PC-9 (cell line): ENCODE measurements around the gene HPX. TPM values are rescaled to one million over a fixed set of nuclear protein-coding genes. Genes with fewer than 3 reads are reported as not detected.

ENCODE experiments used
- BruUV-seq: library from RNA; stranded (reverse); fragments of 400-500 nt; replicated peaks from 2 replicates; lab custom pipeline; 2021; lab: Mats Ljungman, UMichigan
- CTCF ChIA-PET: fragments of 300-600 bp; sonication (Branson Sonifier 250); formaldehyde crosslinking; loops from one replicate; lab custom pipeline; 2022; ENCODE audit warnings: antibody characterized with exemption; lab: Charles Lee
- POLR2A ChIA-PET: fragments of 300-600 bp; sonication (Branson Sonifier 250); formaldehyde crosslinking; loops from one replicate; lab custom pipeline; 2022; ENCODE audit warnings: antibody characterized with exemption; ENCODE audit not compliant: unreplicated experiment; lab: Charles Lee
- DNase-seq, 2 experiments: peaks; one replicate each; pipeline versions ENCODE4 v3.0.0 to v3.0.0-alpha.2; 2015 to 2022; ENCODE audit warnings: mixed read lengths in 1 of 2
- H2AFZ ChIP-seq: fragments of 200-600 bp; sonication (generic); 2 replicates; pipeline ENCODE4 v1.8.1; 2017; ENCODE audit warnings: antibody characterized with exemption
- H3F3A ChIP-seq: fragments of 200-600 bp; sonication (generic); 2 replicates; pipeline ENCODE4 v1.8.1; 2017; ENCODE audit warnings: antibody characterized with exemption, mild to moderate bottlenecking, low read depth; ENCODE audit not compliant: insufficient read depth
- H3K27ac ChIP-seq: fragments of 200-600 bp; sonication (generic); 2 replicates; pipeline ENCODE4 v1.6.1; 2016; ENCODE audit warnings: mixed run types
- H3K27me3 ChIP-seq: fragments of 200-600 bp; sonication (generic); 2 replicates; pipeline ENCODE4 v1.6.1; 2016; ENCODE audit warnings: low read depth, mixed run types; ENCODE audit not compliant: insufficient read depth
- H3K36me3 ChIP-seq: fragments of 200-600 bp; sonication (generic); 2 replicates; pipeline ENCODE4 v1.6.1; 2016; ENCODE audit warnings: low read depth, mixed run types
- H3K4me1 ChIP-seq: fragments of 200-600 bp; sonication (generic); replicated peaks from 2 replicates; pipeline ENCODE4 v1.6.1; 2016; ENCODE audit warnings: mixed run types; ENCODE audit not compliant: insufficient read depth
- H3K4me2 ChIP-seq: fragments of 200-600 bp; sonication (generic); 2 replicates; pipeline ENCODE4 v1.6.1; 2017; ENCODE audit warnings: mixed run types
- H3K4me3 ChIP-seq: fragments of 200-600 bp; sonication (generic); 2 replicates; pipeline ENCODE4 v1.6.1; 2016; ENCODE audit warnings: mixed run types
- H3K79me2 ChIP-seq: fragments of 200-600 bp; sonication (generic); 2 replicates; pipeline ENCODE4 v1.6.1; 2017; ENCODE audit warnings: low read depth, mixed run types
- H3K9me2 ChIP-seq: fragments of 200-600 bp; sonication (generic); 2 replicates; pipeline ENCODE4 v1.8.1; 2017; ENCODE audit warnings: mild to moderate bottlenecking; ENCODE audit not compliant: insufficient read depth
- H3K9me3 ChIP-seq: fragments of 200-600 bp; sonication (generic); 2 replicates; pipeline ENCODE4 v1.8.1; 2016; ENCODE audit warnings: low read depth; ENCODE audit not compliant: insufficient read depth
- H4K20me1 ChIP-seq: fragments of 200-600 bp; sonication (generic); 2 replicates; pipeline ENCODE4 v1.8.1; 2017; ENCODE audit not compliant: insufficient read depth
- EZH2 ChIP-seq: fragments of 200-600 bp; sonication (generic); IDR thresholded peaks from 2 replicates; pipeline ENCODE4 v1.8.0; 2017; ENCODE audit warnings: antibody characterized with exemption, low read depth
- intact Hi-C: fragments of 100-400 bp; cut with micrococcal nuclease; formaldehyde crosslinking; loops from one replicate; pipeline ENCODE4 v1.10.0; 2022; ENCODE audit not compliant: unreplicated experiment
- total RNA-seq: library from RNA; stranded (reverse); gene quantifications from 2 replicates; pipeline ENCODE4 v1.2.3, GENCODE V29; 2021
- TF ChIP-seq, protein P1 (sequence below): fragments of 200-600 bp; sonication (generic); conservative IDR thresholded peaks from 2 replicates; pipeline ENCODE4 v1.6.1; 2017; ENCODE audit warnings: mixed run types, antibody characterized with exemption, mild to moderate bottlenecking, moderate library complexity

The HPX gene
- total RNA-seq, 1 experiment from 2014 or later = 0.68 TPM

GRCh38 chr11:6415797-6416196 lies 25.0 kb downstream of the HPX start:
- no TSS peak for BruUV-seq
- POLR2A ChIA-PET = no interaction called here

GRCh38 chr11:6414874-6415328 lies 25.9 kb downstream of the HPX start:
- Histone ChIP-seq H3K4me2 (no peak overlapping the region), H3K36me3 (no peaks in the 10 kb centered on the region), H3K9me2 (no peaks in the 10 kb centered on the region), H4K20me1 (no peaks in the 10 kb centered on the region), H2AFZ (no peak overlapping the region), H3F3A (no peaks in the 10 kb centered on the region), H3K4me1 (no peaks in the 10 kb centered on the region), H3K27me3 (peaks cover 5% of the 10 kb centered on the region; the same call in 1 of the 2 replicates), H3K4me3 (no peak overlapping the region), H3K27ac (no peak overlapping the region), H3K79me2 (no peaks in the 10 kb centered on the region), H3K9me3 (no peaks in the 10 kb centered on the region)
- POLR2A ChIA-PET = no interaction called here
- TF ChIP-seq, protein P1, sequence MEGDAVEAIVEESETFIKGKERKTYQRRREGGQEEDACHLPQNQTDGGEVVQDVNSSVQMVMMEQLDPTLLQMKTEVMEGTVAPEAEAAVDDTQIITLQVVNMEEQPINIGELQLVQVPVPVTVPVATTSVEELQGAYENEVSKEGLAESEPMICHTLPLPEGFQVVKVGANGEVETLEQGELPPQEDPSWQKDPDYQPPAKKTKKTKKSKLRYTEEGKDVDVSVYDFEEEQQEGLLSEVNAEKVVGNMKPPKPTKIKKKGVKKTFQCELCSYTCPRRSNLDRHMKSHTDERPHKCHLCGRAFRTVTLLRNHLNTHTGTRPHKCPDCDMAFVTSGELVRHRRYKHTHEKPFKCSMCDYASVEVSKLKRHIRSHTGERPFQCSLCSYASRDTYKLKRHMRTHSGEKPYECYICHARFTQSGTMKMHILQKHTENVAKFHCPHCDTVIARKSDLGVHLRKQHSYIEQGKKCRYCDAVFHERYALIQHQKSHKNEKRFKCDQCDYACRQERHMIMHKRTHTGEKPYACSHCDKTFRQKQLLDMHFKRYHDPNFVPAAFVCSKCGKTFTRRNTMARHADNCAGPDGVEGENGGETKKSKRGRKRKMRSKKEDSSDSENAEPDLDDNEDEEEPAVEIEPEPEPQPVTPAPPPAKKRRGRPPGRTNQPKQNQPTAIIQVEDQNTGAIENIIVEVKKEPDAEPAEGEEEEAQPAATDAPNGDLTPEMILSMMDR = no peak
- no peak for TF ChIP-seq EZH2
- intact Hi-C loops = no loop called here
- no peak for DNase-seq
- no TSS peak for BruUV-seq
- CTCF ChIA-PET = no interaction called here

More at GRCh38 chr11:6415797-6416196, 25.0 kb downstream of the HPX start:
- Histone ChIP-seq H3K9me2 (no peaks in the 10 kb centered on the region), H3F3A (no peaks in the 10 kb centered on the region), H2AFZ (no peak overlapping the region), H3K4me1 (no peaks in the 10 kb centered on the region), H3K9me3 (no peaks in the 10 kb centered on the region), H3K36me3 (no peaks in the 10 kb centered on the region), H3K27ac (no peak overlapping the region), H3K4me2 (no peak overlapping the region), H4K20me1 (no peaks in the 10 kb centered on the region), H3K27me3 (peaks cover 12% of the 10 kb centered on the region; the same call in 1 of the 2 replicates), H3K79me2 (no peaks in the 10 kb centered on the region), H3K4me3 (no peak overlapping the region)
- no peak for TF ChIP-seq EZH2
- TF ChIP-seq, protein P1 = no peak
- DNase-seq = no peak
- CTCF ChIA-PET = no interaction called here
- intact Hi-C loops = no loop called here

GRCh38 chr11:6413791-6414201 lies 27.0 kb downstream of the HPX start:
- H3F3A ChIP-seq = no peaks in the 10 kb centered on the region
- H3K27ac ChIP-seq = no peak overlapping the region
- H2AFZ ChIP-seq = no peak overlapping the region
- intact Hi-C loops = no loop called here
- no TSS peak for BruUV-seq
- H3K27me3 ChIP-seq = no peaks in the 10 kb centered on the region; the same call in 1 of the 2 replicates
- H3K9me3 ChIP-seq = no peaks in the 10 kb centered on the region
- ChIA-PET CTCF (no interaction called here), POLR2A (no interaction called here)
- no peak overlapping the region for H3K4me3 ChIP-seq
- no peak for DNase-seq
- no peaks in the 10 kb centered on the region for H3K4me1 ChIP-seq
- no peak overlapping the region for H3K4me2 ChIP-seq
- H4K20me1 ChIP-seq = no peaks in the 10 kb centered on the region
- H3K9me2 ChIP-seq = no peaks in the 10 kb centered on the region
- no peaks in the 10 kb centered on the region for H3K36me3 ChIP-seq
- TF ChIP-seq, protein P1 = no peak
- no peak for TF ChIP-seq EZH2
- H3K79me2 ChIP-seq = no peaks in the 10 kb centered on the region
